ENCODE data around the gene SEPTIN1.
"Not testable (repeated sequence)": the region's sequence is repeated elsewhere in the genome, so short reads cannot be mapped to it uniquely, and the experiment has no call there.

Gene SEPTIN1

DNA sequence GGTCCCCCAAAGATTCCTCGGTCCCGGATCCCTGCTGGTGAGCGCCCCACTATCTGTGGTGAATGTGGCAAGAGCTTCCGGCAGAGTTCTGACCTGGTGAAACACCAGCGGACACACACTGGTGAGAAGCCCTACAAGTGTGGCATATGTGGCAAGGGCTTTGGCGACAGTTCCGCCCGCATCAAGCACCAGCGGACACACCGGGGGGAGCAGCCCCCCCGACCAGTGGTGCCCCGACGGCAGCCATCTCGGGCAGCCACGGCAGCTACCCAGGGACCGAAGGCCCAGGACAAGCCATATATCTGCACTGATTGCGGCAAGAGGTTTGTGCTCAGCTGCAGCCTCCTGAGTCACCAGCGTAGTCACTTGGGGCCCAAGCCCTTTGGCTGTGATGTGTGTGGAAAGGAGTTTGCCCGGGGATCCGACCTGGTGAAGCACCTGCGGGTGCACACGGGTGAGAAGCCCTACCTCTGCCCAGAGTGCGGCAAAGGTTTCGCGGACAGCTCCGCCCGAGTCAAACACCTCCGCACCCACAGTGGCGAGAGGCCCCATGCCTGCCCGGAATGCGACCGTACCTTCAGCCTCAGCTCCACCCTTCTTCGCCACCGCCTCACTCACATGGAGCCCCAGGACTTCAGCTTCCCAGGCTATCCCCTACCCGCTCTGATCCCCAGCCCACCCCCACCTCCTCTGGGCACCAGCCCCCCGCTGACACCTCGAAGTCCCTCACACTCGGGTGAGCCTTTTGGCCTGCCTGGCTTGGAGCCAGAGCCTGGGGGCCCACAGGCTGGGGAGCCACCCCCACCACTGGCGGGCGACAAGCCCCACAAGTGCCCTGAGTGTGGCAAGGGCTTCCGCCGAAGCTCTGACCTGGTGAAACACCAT, 15.7 kb upstream of the SEPTIN1 start:
- no peaks in the 10 kb centered on the region for H3K27me3 ChIP-seq
- TF ChIP-seq, protein P1, sequence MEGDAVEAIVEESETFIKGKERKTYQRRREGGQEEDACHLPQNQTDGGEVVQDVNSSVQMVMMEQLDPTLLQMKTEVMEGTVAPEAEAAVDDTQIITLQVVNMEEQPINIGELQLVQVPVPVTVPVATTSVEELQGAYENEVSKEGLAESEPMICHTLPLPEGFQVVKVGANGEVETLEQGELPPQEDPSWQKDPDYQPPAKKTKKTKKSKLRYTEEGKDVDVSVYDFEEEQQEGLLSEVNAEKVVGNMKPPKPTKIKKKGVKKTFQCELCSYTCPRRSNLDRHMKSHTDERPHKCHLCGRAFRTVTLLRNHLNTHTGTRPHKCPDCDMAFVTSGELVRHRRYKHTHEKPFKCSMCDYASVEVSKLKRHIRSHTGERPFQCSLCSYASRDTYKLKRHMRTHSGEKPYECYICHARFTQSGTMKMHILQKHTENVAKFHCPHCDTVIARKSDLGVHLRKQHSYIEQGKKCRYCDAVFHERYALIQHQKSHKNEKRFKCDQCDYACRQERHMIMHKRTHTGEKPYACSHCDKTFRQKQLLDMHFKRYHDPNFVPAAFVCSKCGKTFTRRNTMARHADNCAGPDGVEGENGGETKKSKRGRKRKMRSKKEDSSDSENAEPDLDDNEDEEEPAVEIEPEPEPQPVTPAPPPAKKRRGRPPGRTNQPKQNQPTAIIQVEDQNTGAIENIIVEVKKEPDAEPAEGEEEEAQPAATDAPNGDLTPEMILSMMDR (IDR thresholded peaks at IDR 0.05): no peak
- no peak overlapping the region for H3K4me3 ChIP-seq
- no peak overlapping the region for H3K27ac ChIP-seq
- no peaks in the 10 kb centered on the region for H3K9me3 ChIP-seq
- intact Hi-C loops (cut with DNase I; ENCODE audit: low total_unique reads): no loop called here
- peaks cover 0 to 17% (median 17%) of the 10 kb centered on the region in 3 donors for H3K36me3 ChIP-seq
- DNase-seq: no peak
- H3K4me1 ChIP-seq: peaks cover 0 to 27% (median 26%) of the 10 kb centered on the region in 4 donors

GRCh38 chr16:30397056-30397455, 14.7 kb upstream of the SEPTIN1 start:
- H3K9me3 ChIP-seq: no peaks in the 10 kb centered on the region
- DNase-seq: no peak
- no peak overlapping the region for H3K27ac ChIP-seq
- TF ChIP-seq, protein P1 (IDR thresholded peaks at IDR 0.05): no peak
- H3K27me3 ChIP-seq: no peaks in the 10 kb centered on the region
- H3K36me3 ChIP-seq: peaks cover 0 to 17% (median 17%) of the 10 kb centered on the region in 3 donors
- H3K4me1 ChIP-seq: peaks cover 0 to 27% (median 26%) of the 10 kb centered on the region in 4 donors
- no peak overlapping the region for H3K4me3 ChIP-seq
- intact Hi-C loops (cut with DNase I; ENCODE audit: low total_unique reads): no loop called here

- H3K27ac ChIP-seq; intact Hi-C loops (cut with DNase I; ENCODE audit: low total_unique reads): not testable (repeated sequence)
Observed at GRCh38 chr16:30396627-30397026, 14.3 kb upstream of the SEPTIN1 start.

DNA sequence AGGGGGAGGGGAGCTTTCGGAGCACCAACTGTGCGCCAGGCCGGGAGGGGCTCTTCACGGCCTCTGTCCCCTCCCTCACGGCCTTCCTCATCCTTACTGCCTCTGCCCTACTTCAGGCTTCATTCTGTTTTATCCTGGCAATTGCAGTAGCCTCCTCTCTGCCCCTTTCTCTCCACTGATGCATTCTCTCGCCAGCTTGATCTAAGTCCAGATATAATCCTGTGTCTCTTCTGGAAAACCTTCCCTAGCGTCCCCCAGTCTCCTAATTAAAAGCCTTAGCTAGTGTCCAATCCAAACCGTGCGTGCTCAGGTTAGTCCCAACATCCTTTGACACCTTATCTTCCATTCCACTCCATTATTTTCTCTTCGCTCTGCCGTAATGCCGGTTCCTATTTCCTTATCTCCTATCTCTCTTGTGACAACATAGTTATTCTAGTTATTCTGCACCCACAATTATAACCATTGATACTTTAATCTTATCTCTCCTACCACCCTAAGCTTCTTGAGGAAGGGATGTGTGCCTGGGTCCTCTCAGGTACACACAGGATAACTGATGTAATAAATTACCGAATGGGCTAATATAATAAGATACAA, 13.7 kb upstream of the SEPTIN1 start:
- no peaks in the 10 kb centered on the region for H3K9me3 ChIP-seq
- TF ChIP-seq, protein P1 (IDR thresholded peaks at IDR 0.05): no peak
- H3K36me3 ChIP-seq: peaks cover 0 to 17% (median 17%) of the 10 kb centered on the region in 3 donors
- intact Hi-C loops (cut with DNase I; ENCODE audit: low total_unique reads): loop anchor here (2.0 kb wide), 1 partner anchor 17 kb away; no protein-coding TSS in a partner anchor
- peak overlapping the region; percentile 69 to 81 for H3K4me3 ChIP-seq
- no peak for DNase-seq
- no peaks in the 10 kb centered on the region for H3K27me3 ChIP-seq
- peak overlapping the region; percentile 79 to 83 for H3K27ac ChIP-seq
- peaks cover 0 to 27% (median 25%) of the 10 kb centered on the region in 4 donors for H3K4me1 ChIP-seq

More at GRCh38 chr16:30396627-30397026, 14.3 kb upstream of the SEPTIN1 start:
- not testable (repeated sequence) for H3K27me3 ChIP-seq, H3K9me3 ChIP-seq, DNase-seq
- H3K4me1 ChIP-seq: peaks cover 0 to 27% (median 26%) of the 10 kb centered on the region in 4 donors
- H3K36me3 ChIP-seq: peaks cover 0 to 17% (median 17%) of the 10 kb centered on the region in 3 donors
- H3K4me3 ChIP-seq: peak overlapping the region; percentile 69 to 81

DNA sequence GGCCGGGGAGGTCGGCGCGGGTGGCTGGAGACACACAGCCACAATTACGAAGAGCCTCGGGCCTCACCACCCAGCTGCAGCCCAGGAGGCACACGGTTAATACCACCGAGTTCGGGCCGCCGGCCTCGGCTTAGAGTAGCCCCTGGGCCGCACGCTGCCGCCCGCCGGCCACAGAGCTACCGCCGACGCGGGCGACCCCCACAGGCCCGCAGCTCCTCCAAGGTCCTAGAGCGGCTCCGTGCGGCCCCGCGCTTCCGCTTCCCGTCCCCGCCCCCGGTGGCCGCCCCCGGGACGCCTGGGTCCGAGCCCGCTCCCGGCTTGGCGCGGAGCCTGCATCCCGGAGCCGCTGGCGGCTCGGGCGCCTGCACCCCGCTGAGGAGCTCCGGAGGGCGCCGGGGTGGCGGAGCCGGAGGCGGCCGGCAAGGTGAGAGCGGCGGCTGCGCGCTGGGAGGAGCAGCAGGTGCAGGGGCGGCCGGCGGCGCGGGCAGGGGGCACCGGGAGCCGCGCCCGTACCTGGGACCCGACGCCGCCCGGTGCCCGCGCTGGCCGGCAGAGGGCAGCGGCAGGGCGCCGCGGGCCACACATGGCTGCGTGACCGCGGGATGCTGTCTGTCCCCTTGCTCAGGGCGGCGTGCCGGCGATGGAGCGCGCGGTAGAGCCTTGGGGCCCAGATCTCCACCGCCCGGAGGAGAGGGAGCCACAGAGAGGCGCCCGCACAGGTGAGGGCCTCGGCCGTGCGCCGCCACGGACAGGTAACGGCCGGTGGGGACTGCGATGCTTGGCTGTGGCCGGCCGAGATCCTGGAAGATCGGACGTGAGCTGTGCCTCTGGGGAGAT, 13.0 kb upstream of the SEPTIN1 start, which contains the start of gene ZNF48:
Gene ZNF48 (plus strand): TSS at position 266 of the 837 bp plus-strand sequence. CDS start 375 bp downstream, at position 641.
- peak within 1 kb of the TSS; percentile 69 to 81 for H3K4me3 ChIP-seq
- peaks cover 0 to 27% (median 23%) of the 10 kb centered on the region in 4 donors for H3K4me1 ChIP-seq
- H3K9me3 ChIP-seq: no peaks in the 10 kb centered on the region
- DNase-seq: peak; percentile 82 to 92
- TF ChIP-seq, protein P1 (IDR thresholded peaks at IDR 0.05): peak; percentile 5 to 58
- peak within 1 kb of the TSS; percentile 79 to 83 for H3K27ac ChIP-seq
- intact Hi-C loops (cut with DNase I; ENCODE audit: low total_unique reads): loop anchor here (2.0 kb wide), 1 partner anchor 17 kb away; no protein-coding TSS in a partner anchor
- peaks cover 0 to 17% (median 17%) of the 10 kb centered on the region in 3 donors for H3K36me3 ChIP-seq
- H3K27me3 ChIP-seq: no peaks in the 10 kb centered on the region

Measured in tibial artery (tissue), 4 donors.